ENCODE results near the gene ALDOA.

Gene ALDOA

GRCh38 chr16:30069611-30070462 lies 4.3 kb downstream of the ALDOA start:
- peak; percentile 70 for DNase-seq (ENCODE audit: low spot score)

GRCh38 chr16:30070490-30070889 lies 4.9 kb downstream of the ALDOA start:
- no peak for DNase-seq (ENCODE audit: low spot score)

- DNase-seq (ENCODE audit: low spot score), result peak; percentile 95
Measured at GRCh38 chr16:30075503-30076275, 10.1 kb downstream of the ALDOA start, which contains the start of gene PPP4C. TSS of gene PPP4C (plus strand) at chr16:30075994. CDS start at chr16:30076378, 384 bp downstream.

GRCh38 chr16:30076276-30076791 lies 10.8 kb downstream of the ALDOA start:
- no peak for DNase-seq (ENCODE audit: low spot score)

DNA sequence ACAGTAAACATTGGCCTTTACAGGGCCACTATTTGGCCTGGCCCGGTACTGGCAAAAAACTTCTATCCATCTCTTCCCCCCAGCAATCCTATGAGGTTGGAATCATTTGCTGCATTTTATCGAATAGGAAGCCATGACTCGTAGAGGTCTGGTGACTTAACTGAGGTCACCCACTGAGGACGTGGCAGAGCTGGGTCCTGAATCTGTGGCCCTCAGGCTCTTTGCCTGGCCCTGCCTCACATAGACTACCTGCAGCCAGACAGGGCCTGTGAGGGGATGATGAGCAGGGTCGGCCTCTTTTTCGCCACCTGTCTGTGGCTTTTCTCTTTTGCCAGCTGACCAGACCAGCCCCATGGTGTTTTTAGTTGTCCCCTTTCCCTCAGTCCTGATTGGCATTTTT lies 12.1 kb downstream of the ALDOA start:
- DNase-seq (ENCODE audit: low spot score), result no peak

DNA sequence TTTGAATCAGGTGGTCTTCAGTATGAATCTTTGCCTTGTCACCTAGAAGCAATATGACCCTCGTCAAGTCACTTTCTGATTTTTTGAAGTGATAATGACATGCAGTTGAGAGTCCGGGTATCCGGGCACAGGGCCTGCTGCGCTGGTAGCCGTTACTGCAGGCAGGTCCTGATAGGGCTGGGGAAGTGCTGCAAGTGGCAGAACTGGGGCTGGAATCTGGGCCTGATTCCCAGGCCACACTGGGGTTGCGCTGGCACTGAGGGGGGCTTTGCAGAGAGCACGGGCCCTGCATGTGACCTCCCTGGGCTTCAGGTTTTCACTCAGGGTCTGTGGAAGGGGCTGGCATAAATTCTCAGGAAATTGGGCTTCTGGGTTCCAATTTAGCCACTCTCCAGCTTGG lies 13.2 kb downstream of the ALDOA start:
- no peak for DNase-seq (ENCODE audit: low spot score)

DNA sequence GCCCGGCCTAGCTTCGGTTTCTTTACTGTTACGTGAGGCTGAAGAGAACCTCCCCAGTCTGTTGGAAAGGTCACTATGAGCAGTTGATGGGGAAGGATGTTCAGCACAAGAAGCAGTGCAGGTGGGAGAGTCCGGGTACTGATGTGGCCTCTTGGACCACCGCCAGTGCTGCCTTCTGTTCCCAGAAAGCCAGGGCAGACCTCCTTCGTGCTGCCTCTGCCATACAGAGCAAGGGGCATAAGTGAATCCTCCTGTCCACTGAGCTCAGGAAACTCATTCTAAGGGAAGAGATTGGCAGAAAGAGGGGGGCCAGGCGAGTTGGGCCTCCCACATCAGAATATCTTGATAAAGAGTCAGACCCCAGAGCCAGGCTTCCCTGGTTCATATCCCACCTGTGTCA lies 13.9 kb downstream of the ALDOA start:
- no peak for DNase-seq (ENCODE audit: low spot score)

DNA sequence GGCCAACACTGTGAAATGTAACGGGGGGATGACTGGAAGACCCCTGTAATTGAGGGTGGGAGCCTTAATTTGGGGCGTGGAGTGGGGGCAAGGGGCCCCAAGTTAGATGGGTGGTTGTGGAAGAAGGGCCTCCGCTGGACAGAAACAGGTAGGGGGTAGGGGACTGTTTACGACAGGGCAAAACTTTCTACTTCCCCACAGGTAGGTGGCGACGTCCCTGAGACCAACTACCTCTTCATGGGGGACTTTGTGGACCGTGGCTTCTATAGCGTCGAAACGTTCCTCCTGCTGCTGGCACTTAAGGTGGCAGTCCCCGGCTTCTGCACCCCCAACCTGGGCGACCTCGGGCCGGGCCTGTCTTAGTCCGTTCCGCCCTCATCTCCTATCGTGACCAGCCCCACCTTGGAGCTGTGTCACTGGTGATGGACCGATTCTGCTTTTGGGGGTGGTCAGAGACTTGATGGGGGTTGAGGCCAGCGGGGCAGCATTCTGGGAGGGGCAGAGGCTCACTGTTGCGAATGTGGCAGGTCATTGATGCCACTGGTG lies 17.1 kb downstream of the ALDOA start:
- DNase-seq (ENCODE audit: low spot score), result no peak

DNA sequence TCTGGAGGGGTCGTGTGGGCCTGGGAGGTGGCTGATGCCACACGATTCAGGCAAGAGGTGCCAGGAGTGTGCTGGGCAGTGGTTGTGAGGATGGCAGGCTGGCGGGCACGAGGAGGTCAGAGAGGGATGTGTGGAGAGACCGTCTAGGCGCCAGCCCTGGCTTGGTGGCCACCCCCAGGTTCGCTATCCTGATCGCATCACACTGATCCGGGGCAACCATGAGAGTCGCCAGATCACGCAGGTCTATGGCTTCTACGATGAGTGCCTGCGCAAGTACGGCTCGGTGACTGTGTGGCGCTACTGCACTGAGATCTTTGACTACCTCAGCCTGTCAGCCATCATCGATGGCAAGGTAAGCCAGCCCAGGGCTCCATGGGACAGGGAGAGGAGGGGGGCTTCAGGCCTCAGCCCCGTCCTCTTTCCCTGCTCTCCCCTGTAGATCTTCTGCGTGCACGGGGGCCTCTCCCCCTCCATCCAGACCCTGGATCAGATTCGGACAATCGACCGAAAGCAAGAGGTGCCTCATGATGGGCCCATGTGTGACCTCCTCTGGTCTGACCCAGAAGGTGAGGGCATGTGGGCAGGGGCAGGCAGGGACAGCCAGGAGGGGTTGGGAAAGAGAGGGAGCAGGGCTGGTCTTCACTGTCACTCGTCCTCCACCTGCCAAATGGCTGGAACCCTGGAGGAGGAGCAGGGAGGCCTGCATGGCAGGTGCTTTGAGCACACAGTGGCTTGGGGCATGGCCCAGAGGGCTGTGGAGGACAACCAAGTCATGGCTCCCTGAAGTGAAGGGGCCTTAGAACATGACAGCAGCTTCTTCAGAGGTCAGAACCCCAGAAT lies 17.9 kb downstream of the ALDOA start:
- no peak for DNase-seq (ENCODE audit: low spot score)

DNA sequence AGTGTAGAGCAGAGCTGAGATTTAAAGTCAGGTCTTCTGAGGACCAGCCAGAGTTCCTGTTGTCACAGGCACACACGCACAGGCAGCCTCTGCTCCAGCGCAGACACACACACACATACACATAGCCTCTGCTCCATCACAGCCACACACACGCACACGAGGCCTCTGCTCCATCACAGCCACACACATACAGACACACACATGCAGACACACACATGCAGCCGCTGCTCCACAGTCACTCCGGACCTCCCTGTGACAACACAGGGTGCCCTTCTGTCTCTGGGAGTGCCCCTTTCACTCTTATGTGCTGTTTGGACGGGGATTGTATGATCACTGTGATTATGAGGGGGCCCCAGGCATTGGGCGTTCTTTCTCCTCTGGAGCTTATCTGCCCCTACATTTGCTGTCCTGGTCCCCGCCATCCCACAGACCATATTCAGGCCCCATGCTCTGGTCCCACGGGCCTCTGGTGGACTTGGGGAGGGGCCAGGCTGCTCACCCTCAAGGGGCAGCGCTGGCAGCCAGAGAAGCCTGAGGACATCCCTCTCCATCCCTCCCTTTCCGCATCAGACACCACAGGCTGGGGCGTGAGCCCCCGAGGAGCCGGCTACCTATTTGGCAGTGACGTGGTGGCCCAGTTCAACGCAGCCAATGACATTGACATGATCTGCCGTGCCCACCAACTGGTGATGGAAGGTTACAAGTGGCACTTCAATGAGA lies 18.7 kb downstream of the ALDOA start:
- no peak for DNase-seq (ENCODE audit: low spot score)

- DNase-seq (ENCODE audit: low spot score), result no peak
Measured at GRCh38 chr16:30084816-30085159, 19.2 kb downstream of the ALDOA start.

- DNase-seq (ENCODE audit: low spot score), result no peak
Measured at GRCh38 chr16:30085247-30085646, 19.7 kb downstream of the ALDOA start.

DNA sequence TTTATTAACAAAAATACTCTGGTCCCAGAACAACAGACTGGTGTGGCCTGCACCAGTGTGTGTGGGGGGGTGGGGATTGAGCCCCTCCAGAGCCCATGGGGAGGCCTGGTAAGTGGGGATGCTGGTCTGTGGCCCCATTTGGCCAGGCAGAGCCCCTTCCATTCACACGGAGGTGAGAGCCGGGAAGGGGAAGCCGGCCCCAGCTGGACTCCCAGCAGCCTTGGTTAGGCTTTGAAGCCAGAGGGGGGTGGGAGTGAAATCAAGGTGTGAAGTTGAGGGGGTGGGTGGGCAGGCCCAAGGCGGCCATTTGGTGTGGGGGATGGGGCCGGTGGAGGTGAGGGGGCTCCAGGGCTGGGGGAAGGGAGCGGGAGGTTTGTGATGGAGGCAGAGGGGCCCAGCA lies 20.3 kb downstream of the ALDOA start:
- no peak for DNase-seq (ENCODE audit: low spot score)

GRCh38 chr16:30086291-30087140 lies 21.0 kb downstream of the ALDOA start:
- no peak for DNase-seq (ENCODE audit: low spot score)

DNA sequence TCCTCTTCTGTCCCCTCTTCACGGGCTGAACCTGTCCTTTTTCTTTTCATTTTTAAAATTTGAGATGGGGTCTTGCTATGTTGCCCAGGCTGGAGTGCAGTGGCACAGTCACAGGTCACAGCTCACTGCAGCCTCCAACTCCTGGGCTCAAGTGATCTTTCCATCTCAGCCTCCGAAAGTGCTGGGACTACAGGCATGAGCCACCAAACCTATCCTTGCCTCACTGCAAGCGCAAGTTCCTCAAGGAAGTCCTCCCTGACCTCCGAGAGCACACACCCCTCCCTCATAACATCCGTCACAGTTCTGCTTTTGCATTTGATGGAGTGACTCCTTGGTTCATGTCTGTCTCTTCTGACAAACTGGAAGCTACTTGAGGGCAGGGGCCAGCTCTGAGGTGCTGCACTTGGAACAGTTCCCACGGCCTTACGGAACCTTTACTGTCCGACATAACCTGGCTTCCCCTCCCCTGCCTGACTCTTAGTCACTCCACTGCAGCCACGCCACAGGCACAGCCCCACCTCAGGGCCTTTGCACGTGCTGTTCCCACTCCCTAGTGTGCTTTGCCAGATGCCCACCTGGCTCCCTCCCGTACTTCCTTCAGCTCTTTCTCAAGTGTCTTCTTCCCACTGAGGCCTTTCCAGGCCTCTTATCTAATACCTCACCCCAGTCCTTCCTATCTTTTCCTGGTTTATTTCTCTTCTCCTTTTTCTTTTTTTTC lies 21.8 kb downstream of the ALDOA start:
- DNase-seq (ENCODE audit: low spot score), result no peak

DNA sequence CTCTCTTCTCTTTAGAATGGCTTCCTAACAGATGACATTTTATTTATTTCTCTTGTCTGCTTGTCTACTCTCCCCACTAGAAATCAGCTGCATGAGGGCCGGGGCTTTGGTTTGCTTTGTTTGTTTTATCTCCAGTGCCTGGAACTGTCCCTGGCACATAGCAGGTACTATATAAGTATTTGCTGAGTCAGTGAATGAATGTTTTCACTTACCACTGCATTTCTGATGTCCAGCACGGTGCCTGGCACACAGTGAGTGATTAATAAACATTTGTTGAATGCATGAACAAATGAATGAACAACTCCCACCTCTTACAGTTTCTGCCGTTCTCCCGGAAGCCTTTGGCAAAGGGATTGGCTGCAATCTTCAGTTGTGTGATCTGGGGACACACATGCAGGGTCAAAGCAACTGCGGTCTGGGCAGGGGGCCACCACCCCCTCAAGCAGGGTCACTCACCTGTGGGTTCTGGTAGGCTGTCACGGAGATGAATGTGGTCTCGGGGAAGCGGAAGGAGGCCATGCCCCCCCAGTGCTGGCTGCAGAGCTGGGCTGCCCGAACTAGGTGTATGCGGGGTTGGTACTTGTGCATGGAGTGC lies 22.8 kb downstream of the ALDOA start:
- no peak for DNase-seq (ENCODE audit: low spot score)

DNA sequence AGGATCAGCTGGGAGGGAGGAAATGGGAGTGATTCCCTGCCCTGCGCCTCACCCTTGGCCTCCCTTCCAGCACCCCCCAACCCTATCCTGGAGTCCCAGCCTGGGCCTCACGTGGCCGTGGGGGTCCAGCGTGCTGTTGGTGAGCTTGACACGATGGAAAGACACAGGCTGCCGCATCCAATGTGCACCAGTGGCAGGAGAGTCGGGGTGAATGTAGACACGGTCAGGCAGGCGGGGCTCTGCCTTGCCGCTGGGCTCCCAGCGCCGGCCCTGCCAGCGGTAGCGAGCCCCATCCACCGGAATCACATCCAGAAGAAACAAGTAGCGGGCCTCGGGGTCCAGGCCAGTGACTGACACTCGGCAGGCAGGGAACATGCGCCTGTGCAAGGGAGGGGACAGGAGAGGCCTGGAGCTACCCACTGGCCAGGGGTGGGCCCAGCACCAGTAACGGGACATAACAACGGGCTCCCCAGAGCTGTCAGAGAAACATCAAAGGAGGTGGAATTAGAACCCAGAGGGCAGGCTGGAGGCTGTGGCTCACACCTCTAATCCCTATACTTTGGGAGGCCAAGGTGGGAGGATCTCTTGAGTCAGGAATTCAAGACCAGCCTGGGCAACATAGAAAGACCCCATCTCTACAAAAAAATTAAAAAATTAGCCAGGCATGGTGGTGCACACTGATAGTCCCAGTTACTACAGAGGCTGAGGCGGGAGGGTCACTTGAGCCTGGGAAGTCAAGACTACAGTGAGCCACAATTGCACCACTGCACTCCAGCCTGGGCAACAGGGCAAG lies 23.5 kb downstream of the ALDOA start:
- no peak for DNase-seq (ENCODE audit: low spot score)

DNA sequence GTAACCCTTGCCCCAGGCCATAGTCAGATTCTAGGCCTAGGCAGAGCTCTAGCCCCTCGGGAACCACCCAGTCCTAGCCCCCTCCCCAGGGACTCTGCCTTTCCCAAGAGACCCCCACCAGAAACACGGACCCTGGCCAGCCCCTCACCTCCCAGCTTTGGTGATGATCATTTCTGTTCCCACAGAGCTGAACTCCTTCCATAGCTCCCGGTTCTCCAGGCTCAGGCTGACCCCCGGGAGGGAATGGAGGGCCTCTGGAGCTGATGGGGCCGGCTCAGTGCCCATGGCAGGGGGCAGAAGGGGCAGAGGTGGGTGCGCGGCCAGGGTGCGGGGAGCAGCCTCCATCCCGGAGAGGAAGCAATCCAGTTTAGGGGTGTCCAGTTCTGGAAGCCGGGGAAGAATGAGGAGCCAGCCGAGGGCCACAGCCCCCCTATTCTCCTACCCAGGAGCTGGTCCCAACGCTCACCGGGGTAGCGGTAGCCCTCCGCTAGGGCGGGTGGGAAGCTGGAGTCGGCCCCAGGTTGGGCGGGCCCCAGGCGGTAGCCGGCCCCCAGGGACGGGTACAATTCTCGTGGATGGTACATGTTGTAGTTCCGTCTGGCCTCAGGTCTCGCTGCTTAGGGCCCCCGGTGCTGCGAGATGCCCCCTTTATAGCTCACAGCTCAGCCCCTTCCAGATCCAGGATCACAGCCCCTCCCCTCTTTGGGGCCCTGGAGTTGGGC lies 25.2 kb downstream of the ALDOA start:
- DNase-seq (ENCODE audit: low spot score), result no peak

Data from COLO829 (cell line).